ENCODE results near the gene TUSC2.

- TF ChIP-seq EZH2 (IDR thresholded peaks at IDR 0.05; ENCODE audit: low read length, missing control alignments) (no peak), CTCF (conservative IDR thresholded peaks at IDR 0.05 in 1 of 2, IDR thresholded peaks at IDR 0.05 in 1 of 2; ENCODE audit: low read depth in 1 of 2, low read length in 2 of 2) (no peak)
Measured at GRCh38 chr3:50357481-50357880, 29.5 kb upstream of the TUSC2 start.
